HepG2 (cell line): ENCODE results near the gene NUDT17. TPM values are rescaled to one million over a fixed set of nuclear protein-coding genes. Genes with fewer than 3 reads are reported as not detected.

Experiments used
- ATAC-seq: fragments of 200-7000 bp; cut with Tn5 transposase; 3 replicates; pipeline ENCODE4 v1.9.1; 2020; ENCODE audit warnings: mild to moderate bottlenecking, moderate library complexity
- BruUV-seq: library from RNA; stranded (reverse); fragments of 400-500 nt; replicated peaks from 2 replicates; lab custom pipeline; 2021; lab: Mats Ljungman, UMichigan
- CTCF ChIA-PET: fragments of 300-600 bp; formaldehyde crosslinking; extraction: SDS; loops from one replicate; lab custom pipeline; 2021; ENCODE audit warnings: low total read pairs, inconsistent platforms, low intra/inter-chr PET ratio; lab: Yijun Ruan, JAX
- POLR2A ChIA-PET: fragments of 350-600 bp; sonication (Branson Sonifier 250); formaldehyde crosslinking; loops from one replicate; lab custom pipeline; 2020; ENCODE audit warnings: antibody characterized with exemption, inconsistent platforms; lab: Yijun Ruan, JAX
- DNase-seq: peaks from one replicate; pipeline ENCODE4 v3.0.0-alpha.2; 2015; ENCODE audit warnings: low spot score
- FAIRE-seq: peaks from 3 replicates; lab custom pipeline; 2011; peaks lifted over from hg19 to GRCh38; lab: Jason Lieb, UNC
- H2AFZ ChIP-seq: one replicate; pipeline ENCODE4 v1.6.1; 2011; ENCODE audit warnings: low read length, inconsistent platforms
- H3K27ac ChIP-seq: fragments of 300-600 bp; 3 replicates; pipeline ENCODE4 v1.8.0; 2011; ENCODE audit warnings: mixed run types, mild to moderate bottlenecking, mixed read lengths, low read length, inconsistent platforms; ENCODE audit not compliant: insufficient read depth; ENCODE audit errors: extremely low read length
- H3K27me3 ChIP-seq, 2 experiments: fragments of 200-600 bp in 1 of 2; 2 replicates in 1 of 2; 3 replicates in 1 of 2; pipeline versions ENCODE4 v1.6.0 to v1.8.0; 2011; ENCODE audit warnings: low read length in 2 of 2, mild to moderate bottlenecking in 2 of 2, moderate library complexity in 2 of 2, inconsistent platforms in 1 of 2; ENCODE audit not compliant: insufficient read depth in 2 of 2, control insufficient read depth in 1 of 2
- H3K36me3 ChIP-seq, 2 experiments: fragments of 200-600 bp in 1 of 2; replicated peaks in 1 of 2; 2 replicates in 1 of 2; 3 replicates in 1 of 2; pipeline versions ENCODE4 v1.5.1 to v1.8.0; 2011; ENCODE audit warnings: low read length in 2 of 2, inconsistent platforms in 1 of 2; ENCODE audit not compliant: insufficient read depth in 2 of 2, control insufficient read depth in 1 of 2
- H3K4me1 ChIP-seq: 2 replicates; pipeline ENCODE4 v1.5.1; 2012; ENCODE audit warnings: low read length, inconsistent platforms; ENCODE audit not compliant: insufficient read depth
- H3K4me2 ChIP-seq: 2 replicates; pipeline ENCODE4 v1.6.0; 2011; ENCODE audit warnings: low read depth, low read length, inconsistent platforms
- H3K4me3 ChIP-seq, 3 experiments: fragments of 200-600 bp in 1 of 3; sonication (generic), shearing (Covaris generic) in 1 of 3; replicated peaks in 1 of 3; 2 replicates each; pipeline ENCODE4 v1.5.1; 2011 to 2016; ENCODE audit warnings: low read length in 3 of 3, inconsistent platforms in 2 of 3, low read depth in 2 of 3, mild to moderate bottlenecking in 2 of 3, control low read depth in 1 of 3, mixed read lengths in 1 of 3; ENCODE audit not compliant: insufficient read depth in 1 of 3
- H3K79me2 ChIP-seq: one replicate; pipeline ENCODE4 v1.6.1; 2011; ENCODE audit warnings: low read length, inconsistent platforms; ENCODE audit not compliant: insufficient read depth
- H3K9ac ChIP-seq: 2 replicates; pipeline ENCODE4 v1.6.0; 2011; ENCODE audit warnings: mild to moderate bottlenecking, low read depth, low read length, inconsistent platforms; ENCODE audit not compliant: insufficient read depth
- H3K9me3 ChIP-seq: 2 replicates; pipeline ENCODE4 v1.5.1; 2012; ENCODE audit warnings: mild to moderate bottlenecking, low read length
- H4K20me1 ChIP-seq: 2 replicates; pipeline ENCODE4 v1.6.0; 2011; ENCODE audit warnings: inconsistent platforms, mild to moderate bottlenecking, low read length, moderate library complexity; ENCODE audit not compliant: insufficient read depth
- BATF2 ChIP-seq: sonication (generic); formaldehyde crosslinking; IDR thresholded peaks from 2 replicates; pipeline ENCODE4 v1.8.0; 2022; ENCODE audit warnings: mild to moderate bottlenecking, missing genetic modification reagents, moderate library complexity
- BCL6 ChIP-seq: IDR thresholded peaks from 2 replicates; pipeline ENCODE4 v1.6.1; 2016; ENCODE audit warnings: missing genetic modification reagents, missing compliant biosample characterization
- CCAR2 ChIP-seq: fragments of 200-400 bp; formaldehyde crosslinking; optimal IDR thresholded peaks from 2 replicates; pipeline ENCODE3; 2018; ENCODE audit warnings: low read depth, mild to moderate bottlenecking, low read length, moderate library complexity
- NFE2L2 ChIP-seq: fragments of 150-350 bp; IDR thresholded peaks from 2 replicates; pipeline ENCODE4 v1.6.1; 2014; ENCODE audit warnings: low read length
- PAWR ChIP-seq: sonication (generic); formaldehyde crosslinking; IDR thresholded peaks from 2 replicates; pipeline ENCODE4 v1.4.0; 2020; ENCODE audit warnings: missing genetic modification reagents, mild to moderate bottlenecking, borderline replicate concordance
- PCBP1 ChIP-seq: fragments of 200-400 bp; formaldehyde crosslinking; IDR thresholded peaks from 2 replicates; pipeline ENCODE4 v1.6.1; 2017; ENCODE audit warnings: mild to moderate bottlenecking, low read depth, low read length, borderline replicate concordance
- SKIL ChIP-seq: sonication (generic); formaldehyde crosslinking; IDR thresholded peaks from 2 replicates; pipeline ENCODE4 v1.8.0; 2022; ENCODE audit warnings: missing genetic modification reagents, mild to moderate bottlenecking, moderate library complexity, borderline replicate concordance
- SNAI1 ChIP-seq: sonication (generic); formaldehyde crosslinking; IDR thresholded peaks from 2 replicates; pipeline ENCODE4 v1.5.0; 2020; ENCODE audit warnings: mild to moderate bottlenecking, missing genetic modification reagents, borderline replicate concordance
- STAT5B ChIP-seq: sonication (generic); formaldehyde crosslinking; IDR thresholded peaks from 2 replicates; pipeline ENCODE4 v1.4.0; 2020; ENCODE audit warnings: missing genetic modification reagents
- TGIF2 ChIP-seq: IDR thresholded peaks from 2 replicates; pipeline ENCODE4 v1.6.1; 2016; ENCODE audit warnings: control low read depth, missing compliant biosample characterization
- ZBTB2 ChIP-seq: sonication (generic); formaldehyde crosslinking; IDR thresholded peaks from 2 replicates; pipeline ENCODE4 v1.8.0; 2022; ENCODE audit warnings: low read depth, missing genetic modification reagents
- ZBTB38 ChIP-seq: sonication (generic); formaldehyde crosslinking; IDR thresholded peaks from 2 replicates; pipeline ENCODE4 v1.5.1; 2020; ENCODE audit warnings: mild to moderate bottlenecking, missing genetic modification reagents
- ZBTB42 ChIP-seq: sonication (generic); formaldehyde crosslinking; IDR thresholded peaks from 2 replicates; pipeline ENCODE4 v1.5.0; 2020; ENCODE audit warnings: mild to moderate bottlenecking, missing genetic modification reagents
- ZNF709 ChIP-seq: sonication (generic); formaldehyde crosslinking; IDR thresholded peaks from 2 replicates; pipeline ENCODE4 v1.5.0; 2020; ENCODE audit warnings: mild to moderate bottlenecking, missing genetic modification reagents
- ZNF737 ChIP-seq: sonication (generic); formaldehyde crosslinking; IDR thresholded peaks from 2 replicates; pipeline ENCODE4 v1.5.0; 2020; ENCODE audit warnings: missing genetic modification reagents, mild to moderate bottlenecking, borderline replicate concordance
- WGBS: methylation state at CpG from one replicate; pipeline ENCODE4 v1.1.6; 2017; ENCODE audit warnings: low lambda C conversion rate; 5-methylcytosine and 5-hydroxymethylcytosine counted together
- in situ Hi-C: cut with HindIII; loops from 2 replicates; pipeline ENCODE4 v1.10.0; 2017; ENCODE audit warnings: low pct_unique_long_range_greater_than_20kb; ENCODE audit not compliant: extremely low pct_ligation_motif_present
- intact Hi-C: fragments of 100-400 bp; cut with micrococcal nuclease; formaldehyde crosslinking; loops from one replicate; pipeline ENCODE4 v1.10.0; 2022; ENCODE audit not compliant: unreplicated experiment
- polyA plus RNA-seq, 8 experiments: library from polyadenylated mRNA; depleted of rRNA in 3 of 8; stranded (reverse) in 7 of 8; unstranded in 1 of 8; fragments of >200 nt; fragmentation: Illumina TruSeq in 4 of 8; extraction: Trizol in 4 of 8; gene quantifications; 2 replicates each; pipeline versions ENCODE4 v1.2.1 to v1.2.3, GENCODE V29; 2011 to 2016; ENCODE audit warnings: low read depth in 4 of 8, missing spikeins in 1 of 8, mixed read lengths in 1 of 8; ENCODE audit not compliant: insufficient read depth in 1 of 8
- total RNA-seq, 5 experiments: library from RNA; depleted of rRNA; stranded (reverse); fragments of >200 nt; fragmentation: Illumina TruSeq; extraction: Trizol; gene quantifications; 2 replicates each; pipeline ENCODE4 v1.2.3, GENCODE V29; 2016; ENCODE audit warnings: low read depth in 1 of 5

Gene NUDT17
- total and polyA plus RNA-seq, 2 of the 13 experiments (the other 11 are each of a cell fraction or from before 2014, with no cell fraction given), result 2.6 to 5.8 TPM

- TF ChIP-seq SNAI1 (no peak), BCL6 (peak; percentile 94), CCAR2 (no peak), ZNF709 (CRISPR knock-in tag) (no peak), ZBTB42 (0 out of 2 replicates have a peak, but pooled peaks have one; percentile 50), PCBP1 (no peak), SKIL (no peak)
These were observed 48.1 kb downstream of the NUDT17 start (continued) for GRCh38 chr1:145893306-145894055.

GRCh38 chr1:145895471-145895870, 50.0 kb downstream of the NUDT17 start:
- in situ Hi-C loops, result no loop called here
- no TSS peak for BruUV-seq
- POLR2A ChIA-PET, result interaction anchor here (1.0 kb wide), 1 partner anchor 62 kb away, joined by 3 read pairs; the partner anchor contains the start of gene LIX1L
- Histone ChIP-seq H4K20me1 (no peaks in the 10 kb centered on the region), H3K27me3 (no peaks in the 10 kb centered on the region), H3K9ac (no peak overlapping the region), H3K4me3 (no peak overlapping the region), H3K4me1 (peaks cover 87% of the 10 kb centered on the region), H3K79me2 (no peaks in the 10 kb centered on the region), H3K9me3 (no peaks in the 10 kb centered on the region), H2AFZ (no peak overlapping the region), H3K36me3 (no peaks in the 10 kb centered on the region), H3K4me2 (no peak overlapping the region), H3K27ac (no peak overlapping the region)
- 95% methylated on average over 1 of the region's 1 CpG for WGBS
- FAIRE-seq, result no peak
- TF ChIP-seq TGIF2 (CRISPR knock-in tag) (no peak), PAWR (CRISPR knock-in tag) (no peak), BATF2 (no peak), ZBTB2 (CRISPR knock-in tag) (no peak), NFE2L2 (no peak), ZNF737 (CRISPR knock-in tag) (no peak), STAT5B (no peak), ZBTB38 (CRISPR knock-in tag) (no peak)
- ATAC-seq, result no peak
- DNase-seq, result no peak
- CTCF ChIA-PET, result no interaction called here
- intact Hi-C loops, result no loop called here
